ENCODE results near the gene TSSK6. TPM values are rescaled to one million over a fixed set of nuclear protein-coding genes. Genes with fewer than 3 reads are reported as not detected.

Gene TSSK6
- total RNA-seq, 2 donors from 2014 or later = 5.0 to 5.6 TPM

- ATAC-seq (replicated peaks in 1 of 2) (no peak), DNase-seq (no peak)
- Mint-ChIP-seq H3K36me3 (ENCODE audit: insufficient read depth in 2 of 2) (peaks cover 0 to 1% of the 10 kb centered on the region in 2 donors), H3K4me3 (peak overlapping the region in 1 of 2 donors; percentile 85), H3K27me3 (ENCODE audit: low read depth) (peaks cover 19% of the 10 kb centered on the region), H3K4me1 (ENCODE audit: low read depth) (peaks cover 24% of the 10 kb centered on the region), H3K9me3 (no peaks in the 10 kb centered on the region), H3K27ac (no peak overlapping the region)
Measured at GRCh38 chr19:19541616-19542015, 26.3 kb upstream of the TSSK6 start.

- H3K4me1 Mint-ChIP-seq (ENCODE audit: low read depth) = peaks cover 25% of the 10 kb centered on the region
- no peak overlapping the region for H3K27ac Mint-ChIP-seq
- peaks cover 0 to 1% of the 10 kb centered on the region in 2 donors for H3K36me3 Mint-ChIP-seq (ENCODE audit: insufficient read depth in 2 of 2)
- DNase-seq = peak; percentile 86 to 87
- H3K27me3 Mint-ChIP-seq (ENCODE audit: low read depth) = peaks cover 20% of the 10 kb centered on the region
- H3K4me3 Mint-ChIP-seq = peak overlapping the region; percentile 70 to 85
- no peaks in the 10 kb centered on the region for H3K9me3 Mint-ChIP-seq
- ATAC-seq (replicated peaks in 1 of 2) = peak; percentile 81 to 86
Measured at GRCh38 chr19:19540715-19541515, 25.6 kb upstream of the TSSK6 start.

GRCh38 chr19:19540064-19540714 is 24.8 kb upstream of the TSSK6 start:
- Mint-ChIP-seq H3K27me3 (ENCODE audit: low read depth) (peaks cover 20% of the 10 kb centered on the region), H3K4me3 (peak overlapping the region; percentile 70 to 85), H3K27ac (no peak overlapping the region), H3K9me3 (no peaks in the 10 kb centered on the region), H3K36me3 (ENCODE audit: insufficient read depth in 2 of 2) (peaks cover 0 to 1% of the 10 kb centered on the region in 2 donors), H3K4me1 (ENCODE audit: low read depth) (peaks cover 25% of the 10 kb centered on the region)
- DNase-seq (peak; percentile 77 to 80), ATAC-seq (replicated peaks in 1 of 2) (peak; percentile 47 to 49)

- Mint-ChIP-seq H3K4me1 (ENCODE audit: low read depth) (peaks cover 25% of the 10 kb centered on the region), H3K9me3 (no peaks in the 10 kb centered on the region), H3K27me3 (ENCODE audit: low read depth) (peaks cover 20% of the 10 kb centered on the region), H3K27ac (no peak overlapping the region), H3K4me3 (peak overlapping the region in 1 of 2 donors; percentile 49), H3K36me3 (ENCODE audit: insufficient read depth in 2 of 2) (peaks cover 0 to 1% of the 10 kb centered on the region in 2 donors)
- no peak for DNase-seq
- ATAC-seq (replicated peaks in 1 of 2) = no peak
Measured at GRCh38 chr19:19539698-19540063, 24.3 kb upstream of the TSSK6 start.

- Mint-ChIP-seq H3K4me3 (peak overlapping the region; percentile 65 to 67), H3K36me3 (ENCODE audit: insufficient read depth in 2 of 2) (peaks cover 0 to 1% of the 10 kb centered on the region in 2 donors), H3K27me3 (ENCODE audit: low read depth) (peaks cover 20% of the 10 kb centered on the region), H3K4me1 (ENCODE audit: low read depth) (peaks cover 25% of the 10 kb centered on the region), H3K9me3 (no peaks in the 10 kb centered on the region), H3K27ac (no peak overlapping the region)
- no peak for DNase-seq
- no peak for ATAC-seq (replicated peaks in 1 of 2)
Measured at GRCh38 chr19:19538785-19539166, 23.4 kb upstream of the TSSK6 start.

GRCh38 chr19:19538061-19538784 is 22.9 kb upstream of the TSSK6 start, which contains the start of gene CILP2:
Gene CILP2 (plus strand): TSS chr19:19538265. CDS start chr19:19538350, 85 bp downstream.
- Mint-ChIP-seq H3K27me3 (ENCODE audit: low read depth) (peaks cover 20% of the 10 kb centered on the region), H3K9me3 (no peaks in the 10 kb centered on the region), H3K27ac (no peak within 1 kb of the TSS), H3K36me3 (ENCODE audit: insufficient read depth in 2 of 2) (peaks cover 0 to 1% of the 10 kb centered on the region in 2 donors), H3K4me3 (peak within 1 kb of the TSS; percentile 67 to 78), H3K4me1 (ENCODE audit: low read depth) (peaks cover 25% of the 10 kb centered on the region)
- DNase-seq (peak; percentile 41 to 55), ATAC-seq (replicated peaks in 1 of 2) (peak; percentile 5 to 10)

GRCh38 chr19:19537075-19538048 is 22.0 kb upstream of the TSSK6 start:
- Mint-ChIP-seq H3K27ac (no peak overlapping the region), H3K4me1 (ENCODE audit: low read depth) (peaks cover 26% of the 10 kb centered on the region), H3K9me3 (no peaks in the 10 kb centered on the region), H3K27me3 (ENCODE audit: low read depth) (peaks cover 20% of the 10 kb centered on the region), H3K36me3 (ENCODE audit: insufficient read depth in 2 of 2) (peaks cover 0 to 1% of the 10 kb centered on the region in 2 donors), H3K4me3 (peak overlapping the region; percentile 64 to 78)
- DNase-seq (no peak), ATAC-seq (replicated peaks in 1 of 2) (no peak)

- peaks cover 20% of the 10 kb centered on the region for H3K27me3 Mint-ChIP-seq (ENCODE audit: low read depth)
Measured at GRCh38 chr19:19535311-19536191, 20.2 kb upstream of the TSSK6 start.

GRCh38 chr19:19534556-19535265 is 19.4 kb upstream of the TSSK6 start:
- Mint-ChIP-seq H3K4me3 (no peak overlapping the region), H3K36me3 (ENCODE audit: insufficient read depth in 2 of 2) (peaks cover 0 to 5% of the 10 kb centered on the region in 2 donors)

More at GRCh38 chr19:19535311-19536191, 20.2 kb upstream of the TSSK6 start:
- Mint-ChIP-seq H3K36me3 (ENCODE audit: insufficient read depth in 2 of 2) (peaks cover 0 to 5% of the 10 kb centered on the region in 2 donors), H3K9me3 (no peaks in the 10 kb centered on the region), H3K4me1 (ENCODE audit: low read depth) (peaks cover 23% of the 10 kb centered on the region), H3K27ac (no peak overlapping the region), H3K4me3 (no peak overlapping the region)
- DNase-seq (no peak), ATAC-seq (replicated peaks in 1 of 2) (no peak)

GRCh38 chr19:19533841-19534240 is 18.5 kb upstream of the TSSK6 start:
- no peak overlapping the region for H3K4me3 Mint-ChIP-seq
- H3K27ac Mint-ChIP-seq = no peak overlapping the region
- peaks cover 0 to 5% of the 10 kb centered on the region in 2 donors for H3K36me3 Mint-ChIP-seq (ENCODE audit: insufficient read depth in 2 of 2)
- H3K27me3 Mint-ChIP-seq (ENCODE audit: low read depth) = peaks cover 11% of the 10 kb centered on the region
- no peak for ATAC-seq (replicated peaks in 1 of 2)
- H3K9me3 Mint-ChIP-seq = no peaks in the 10 kb centered on the region
- peaks cover 16% of the 10 kb centered on the region for H3K4me1 Mint-ChIP-seq (ENCODE audit: low read depth)
- DNase-seq = no peak

More at GRCh38 chr19:19534556-19535265, 19.4 kb upstream of the TSSK6 start:
- no peak overlapping the region for H3K27ac Mint-ChIP-seq
- DNase-seq (no peak), ATAC-seq (replicated peaks in 1 of 2) (no peak)
- peaks cover 22% of the 10 kb centered on the region for H3K4me1 Mint-ChIP-seq (ENCODE audit: low read depth)
- no peaks in the 10 kb centered on the region for H3K9me3 Mint-ChIP-seq
- peaks cover 20% of the 10 kb centered on the region for H3K27me3 Mint-ChIP-seq (ENCODE audit: low read depth)

Measured in activated T-cell treated with anti-CD3 and anti-CD28 coated beads, Interleukin-2, amount 50 U/mL, for 72 hours (primary cell).